ENCODE measurements around the gene SMARCC2. TPM values are rescaled to one million over a fixed set of nuclear protein-coding genes. Genes with fewer than 3 reads are reported as not detected.

SMARCC2 gene
- total and polyA plus RNA-seq, 2 of the 13 experiments (the other 11 are each of a cell fraction or from before 2014, with no cell fraction given), result 21.3 to 24.1 TPM

- no peak; the same call in 1 of the 2 replicates for TF ChIP-seq KDM5A (IDR thresholded peaks at IDR 0.05; ENCODE audit: borderline replicate concordance, low read length)
- no peak for TF ChIP-seq CHD2 (IDR thresholded peaks at IDR 0.05; ENCODE audit: low read depth, low read length)
- no peak for TF ChIP-seq NFRKB (IDR thresholded peaks at IDR 0.05)
- peak; percentile 57; the same call in 1 of the 2 replicates for TF ChIP-seq ATF1 (CRISPR knock-in tag; IDR thresholded peaks at IDR 0.05)
- no peak for TF ChIP-seq STAG1 (CRISPR knock-in tag; IDR thresholded peaks at IDR 0.05)
- no peak for TF ChIP-seq FOXM1 (CRISPR knock-in tag; IDR thresholded peaks at IDR 0.05)
- TF ChIP-seq CREB3 (CRISPR knock-in tag; IDR thresholded peaks at IDR 0.05), result no peak
- TF ChIP-seq ZNF143 (CRISPR knock-in tag; IDR thresholded peaks at IDR 0.05), result no peak
- TF ChIP-seq ZKSCAN5 (CRISPR knock-in tag; IDR thresholded peaks at IDR 0.05), result no peak
- no peak for TF ChIP-seq ZFAT (CRISPR knock-in tag; conservative IDR thresholded peaks at IDR 0.05)
- no peak for TF ChIP-seq ZNF24 (IDR thresholded peaks at IDR 0.05)
- TF ChIP-seq CEBPZ (IDR thresholded peaks at IDR 0.05; ENCODE audit: low read length), result no peak
- TF ChIP-seq TAF15 (IDR thresholded peaks at IDR 0.05; ENCODE audit: low read depth, low read length, poor library complexity, severe bottlenecking), result no peak
- TF ChIP-seq GLI4 (CRISPR knock-in tag; IDR thresholded peaks at IDR 0.05; ENCODE audit: borderline replicate concordance), result 0 out of 2 replicates have a peak, but pooled peaks have one; percentile 51
- peak; percentile 86 for TF ChIP-seq ZNF740 (CRISPR knock-in tag; IDR thresholded peaks at IDR 0.05)
- 0 out of 2 replicates have a peak, but pooled peaks have one; percentile 70 for TF ChIP-seq ZNF776 (CRISPR knock-in tag; IDR thresholded peaks at IDR 0.05)
- no peak for TF ChIP-seq ISX (CRISPR knock-in tag; conservative IDR thresholded peaks at IDR 0.05)
- no peak for TF ChIP-seq SMC3 (IDR thresholded peaks at IDR 0.05; ENCODE audit: low read length)
- TF ChIP-seq MTF1 (CRISPR knock-in tag; IDR thresholded peaks at IDR 0.05), result no peak
- no peak for TF ChIP-seq RCOR2 (CRISPR knock-in tag; IDR thresholded peaks at IDR 0.05)
- no peak for TF ChIP-seq ZNF362 (CRISPR knock-in tag; IDR thresholded peaks at IDR 0.05; ENCODE audit: borderline replicate concordance)
- TF ChIP-seq ZNF558 (CRISPR knock-in tag; IDR thresholded peaks at IDR 0.05; ENCODE audit: borderline replicate concordance), result no peak
- TF ChIP-seq ZC3H13 (CRISPR knock-in tag; IDR thresholded peaks at IDR 0.05), result no peak
- TF ChIP-seq GTF2F1 (IDR thresholded peaks at IDR 0.05; ENCODE audit: low read length), result no peak
Measured at GRCh38 chr12:56158029-56158925, 31.0 kb downstream of the SMARCC2 start, which contains the start of gene MYL6 (continued).
